Medulla oblongata (tissue), 1 donor: ENCODE data around the gene ZNF839.

Experiments used
- DNase-seq: peaks from one replicate; pipeline ENCODE4 v3.0.0-alpha.2; 2015; ENCODE audit errors: extremely low spot score

The ZNF839 gene

DNA sequence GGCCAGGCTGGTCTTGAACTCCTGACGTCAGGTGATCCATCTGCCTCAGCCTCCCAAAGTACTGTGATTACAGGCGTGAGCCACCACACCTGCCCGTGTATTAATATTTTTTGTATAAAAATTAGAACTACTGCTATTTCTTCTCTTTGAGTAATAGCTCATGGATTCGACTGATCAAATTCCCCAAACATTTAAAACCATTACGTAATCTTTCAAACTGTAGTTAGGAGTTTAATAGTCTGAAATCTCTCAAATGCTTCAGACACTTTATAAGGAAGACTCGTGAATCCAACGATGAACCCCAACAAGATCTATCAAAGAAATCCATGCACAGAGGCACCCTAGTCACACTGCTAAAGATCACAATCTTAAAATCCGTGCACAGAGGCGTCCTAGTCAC lies 59.3 kb downstream of the ZNF839 start:
- DNase-seq: no peak

- DNase-seq: no peak
Observed at GRCh38 chr14:102387086-102387485, 67.5 kb downstream of the ZNF839 start.

GRCh38 chr14:102389246-102389645 lies 69.7 kb downstream of the ZNF839 start:
- no peak for DNase-seq

- peak; percentile 58 for DNase-seq
Observed at GRCh38 chr14:102390064-102390855, 70.7 kb downstream of the ZNF839 start.
